ENCODE data around the gene IFITM5. TPM values are rescaled to one million over a fixed set of nuclear protein-coding genes. Genes with fewer than 3 reads are reported as not detected.

Gene IFITM5
- total and polyA plus RNA-seq, 9 of the 15 experiments (the other 6 are each of a cell fraction or from before 2014, with no cell fraction given): 0.19 TPM; not detected in 8

- BruUV-seq (replicated peaks): no TSS peak
- Histone ChIP-seq H3K4me3 (no peak overlapping the region), H3K27ac (ENCODE audit: extremely low read depth, low read depth, low read length) (no peak overlapping the region), H3K36me3 (ENCODE audit: control insufficient read depth, insufficient read depth, low read length) (peaks cover 3% of the 10 kb centered on the region; the same call in 1 of the 3 replicates), H3K79me2 (ENCODE audit: control insufficient read depth, insufficient read depth, low read length) (peaks cover 16% of the 10 kb centered on the region), H3K9me3 (replicated peaks; ENCODE audit: control insufficient read depth, insufficient read depth, low read depth, low read length) (no peaks in the 10 kb centered on the region; the same call in 1 of the 2 replicates), H2AFZ (ENCODE audit: low read depth, low read length) (no peak overlapping the region), H4K20me1 (replicated peaks; ENCODE audit: control insufficient read depth, insufficient read depth, low read length) (no peaks in the 10 kb centered on the region), H3K4me1 (replicated peaks in 1 of 2; ENCODE audit: control insufficient read depth in 2 of 2, insufficient read depth in 2 of 2, low read length in 2 of 2) (peaks cover 13 to 71% of the 10 kb centered on the region in 2 experiments; a peak in 4 of 5 replicates), H3K27me3 (ENCODE audit: control insufficient read depth in 2 of 2, insufficient read depth in 2 of 2, low read length in 2 of 2) (no peaks in the 10 kb centered on the region), H3K9me1 (ENCODE audit: control insufficient read depth, insufficient read depth, low read length) (no peaks in the 10 kb centered on the region), H3K9ac (ENCODE audit: insufficient read depth in 1 of 2, low read depth in 2 of 2, low read length in 2 of 2) (no peak overlapping the region), H3K4me2 (ENCODE audit: insufficient read depth, low read length) (no peak overlapping the region)
- intact Hi-C loops (cut with micrococcal nuclease) (no loop called here), in situ Hi-C loops (cut with MboI) (no loop called here)
- WGBS (ENCODE audit: insufficient coverage, low coverage, missing lambda C conversion rate): 76% methylated on average over 23 of the region's 23 CpGs
- no peak for FAIRE-seq
- no peak for DNase-seq (ENCODE audit: extremely low read depth in 1 of 4, low spot score in 3 of 4)
- POLR2A ChIA-PET: interaction anchor here (0.6 to 1.4 kb wide), 5 partner anchors 11 to 77 kb away, joined by 3 to 5 read pairs (median 3); partner anchors contain the start of genes BET1L and RIC8A
- no peak for ATAC-seq
- TF ChIP-seq TCF7 (IDR thresholded peaks at IDR 0.05; ENCODE audit: borderline replicate concordance): no peak
- no peak for TF ChIP-seq RNF219 (CRISPR knock-in tag; IDR thresholded peaks at IDR 0.05)
- no peak for TF ChIP-seq U2AF1 (optimal IDR thresholded peaks at IDR 0.05; ENCODE audit: low read depth, low read length)
- no peak for TF ChIP-seq DEAF1 (CRISPR knock-in tag; IDR thresholded peaks at IDR 0.05)
- TF ChIP-seq THRA (IDR thresholded peaks at IDR 0.05): no peak
- no peak for TF ChIP-seq HBP1 (CRISPR knock-in tag; IDR thresholded peaks at IDR 0.05)
- no peak for TF ChIP-seq GABPA (tag; conservative IDR thresholded peaks at IDR 0.05; ENCODE audit: low read depth)
- TF ChIP-seq TAL1 (IDR thresholded peaks at IDR 0.05): no peak
- no peak for TF ChIP-seq SMARCE1 (IDR thresholded peaks at IDR 0.05)
- no peak for TF ChIP-seq PHTF2 (CRISPR knock-in tag; IDR thresholded peaks at IDR 0.05)
- no peak for TF ChIP-seq ZNF263 (CRISPR knock-in tag; IDR thresholded peaks at IDR 0.05; ENCODE audit: borderline replicate concordance)
- no peak for TF ChIP-seq XRCC4 (IDR thresholded peaks at IDR 0.05; ENCODE audit: extremely low read depth, insufficient read depth, insufficient read length)
- no peak for TF ChIP-seq NR1H2 (CRISPR knock-in tag; IDR thresholded peaks at IDR 0.05)
- CTCF ChIA-PET (ENCODE audit: low intra/inter-chr PET ratio): no interaction called here
These were observed 15.8 kb downstream of the IFITM5 start for GRCh38 chr11:283405-284104.

Data from K562 (cell line).